LoVo (cell line): ENCODE data around the gene GLTP.
"Not testable (repeated sequence)": the region's sequence is repeated elsewhere in the genome, so short reads cannot be mapped to it uniquely, and the experiment has no call there.

Experiments used
- DNase-seq: peaks from one replicate; pipeline ENCODE4 v3.0.0-alpha.2; 2016; ENCODE audit warnings: low spot score

The GLTP gene

DNA sequence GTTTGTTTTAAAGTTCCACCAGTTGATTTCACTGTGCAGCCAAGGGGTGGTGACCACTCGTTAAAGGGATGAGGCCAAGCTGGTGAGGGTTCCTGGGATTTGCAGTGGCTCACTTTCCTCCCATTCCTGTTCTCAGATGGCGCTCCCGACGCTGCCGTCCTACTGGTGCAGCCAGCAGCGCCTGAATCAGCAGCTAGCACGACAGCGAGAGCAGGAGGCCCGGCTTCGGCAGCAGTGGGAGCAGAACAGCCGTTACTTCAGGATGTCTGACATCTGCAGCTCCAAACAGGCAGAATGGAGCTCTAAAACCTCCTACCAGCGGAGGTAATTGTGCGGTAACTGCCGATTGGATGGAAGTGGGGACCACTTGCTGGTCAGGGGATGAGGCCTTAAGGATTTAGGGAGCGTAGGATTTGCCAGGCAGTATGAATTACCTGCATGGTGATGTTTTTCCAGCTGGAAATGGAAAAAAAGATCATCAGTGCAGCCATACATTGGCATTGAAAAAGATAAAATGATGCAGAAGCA, 22.6 kb upstream of the GLTP start:
- no peak for DNase-seq

DNA sequence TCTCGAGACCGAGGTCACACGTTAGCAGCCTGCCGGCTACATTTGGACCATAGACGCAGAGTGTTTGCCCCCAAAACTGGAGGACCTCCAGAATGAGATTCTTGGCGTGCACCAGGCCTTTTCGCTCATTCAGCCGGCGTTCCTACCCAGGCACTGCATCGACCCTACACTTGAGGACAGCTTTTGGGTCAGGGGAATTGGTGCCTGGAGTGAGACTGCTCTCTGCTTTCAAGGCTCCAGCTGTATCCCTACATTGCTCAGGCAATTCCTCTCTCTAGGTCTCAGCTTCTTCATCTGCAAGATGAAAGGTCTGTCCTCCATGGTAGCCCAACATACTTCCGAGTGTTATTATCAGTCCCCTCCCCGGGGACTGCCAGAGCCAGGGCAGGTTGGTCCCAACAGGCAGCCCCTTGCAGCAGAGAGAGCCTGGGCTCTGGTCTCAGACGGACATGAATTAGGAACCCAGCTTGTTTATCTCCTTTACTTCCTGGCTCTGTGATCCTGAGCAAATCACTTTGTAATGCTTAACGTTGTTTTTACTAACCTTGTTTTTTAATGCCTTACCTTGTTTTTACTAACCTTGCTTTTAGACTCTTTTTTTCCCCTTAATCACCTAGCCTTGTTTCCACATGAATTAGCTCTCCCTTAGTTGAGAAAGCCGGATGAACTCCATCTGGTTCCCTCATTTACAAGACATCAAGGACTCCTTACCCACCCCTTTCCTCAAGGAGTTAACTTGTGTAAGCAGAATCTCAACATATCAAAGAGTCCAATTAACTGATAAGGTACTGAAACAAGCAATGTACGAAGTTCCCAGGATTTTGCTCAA, 20.6 kb upstream of the GLTP start:
- DNase-seq: no peak

DNA sequence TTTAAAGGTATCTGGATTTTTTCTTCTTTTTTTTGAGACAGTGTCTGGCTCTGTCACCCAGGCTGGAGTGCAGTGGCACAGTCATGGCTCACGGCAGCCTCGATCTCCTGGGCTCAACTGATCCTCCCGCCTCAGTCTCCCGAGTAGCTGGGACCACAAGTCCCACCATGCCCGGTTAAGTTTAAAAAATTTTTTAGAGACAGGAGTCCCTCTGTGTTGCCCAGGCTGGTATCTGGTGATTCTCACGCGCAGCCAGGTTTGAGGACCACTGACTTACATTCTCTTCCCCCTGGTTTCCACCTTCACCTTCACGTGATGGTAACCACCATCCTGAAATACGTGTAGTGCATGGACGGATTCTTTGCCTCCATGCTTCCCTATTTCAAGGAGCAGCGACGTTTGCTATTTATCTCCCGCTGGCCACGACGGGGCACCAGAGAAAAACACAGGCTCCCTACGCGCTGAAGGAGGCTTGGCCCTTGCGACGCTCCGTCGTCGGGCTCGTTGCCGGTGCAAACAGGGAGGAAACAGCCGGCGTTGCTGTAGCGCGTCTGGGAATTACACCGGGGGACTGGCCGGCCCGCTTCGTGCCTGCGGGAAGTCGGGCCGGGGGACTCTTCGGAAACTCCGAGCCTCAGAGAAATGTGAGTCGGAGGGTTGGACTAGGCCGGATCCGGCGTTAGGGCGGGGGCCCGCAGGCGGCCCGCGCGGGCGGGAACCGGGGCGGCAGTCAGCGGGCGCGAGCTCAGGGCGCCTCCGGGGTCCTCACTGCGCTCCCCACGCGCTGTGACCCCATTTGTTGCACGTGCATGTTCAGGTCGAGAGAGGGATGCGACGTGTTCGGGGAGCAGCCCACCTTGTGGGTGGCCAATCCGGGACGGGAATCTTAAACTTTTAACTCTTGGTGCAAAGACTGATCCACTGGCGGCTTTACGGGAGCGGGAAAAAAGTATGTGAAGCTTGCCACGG, 19.7 kb upstream of the GLTP start, which contains the start of gene TCHP:
TSS of gene TCHP (plus strand) at position 492 of the 969 bp plus-strand sequence. CDS start 2,753 bp downstream, outside the sequence.
- DNase-seq: peak; percentile 91

DNA sequence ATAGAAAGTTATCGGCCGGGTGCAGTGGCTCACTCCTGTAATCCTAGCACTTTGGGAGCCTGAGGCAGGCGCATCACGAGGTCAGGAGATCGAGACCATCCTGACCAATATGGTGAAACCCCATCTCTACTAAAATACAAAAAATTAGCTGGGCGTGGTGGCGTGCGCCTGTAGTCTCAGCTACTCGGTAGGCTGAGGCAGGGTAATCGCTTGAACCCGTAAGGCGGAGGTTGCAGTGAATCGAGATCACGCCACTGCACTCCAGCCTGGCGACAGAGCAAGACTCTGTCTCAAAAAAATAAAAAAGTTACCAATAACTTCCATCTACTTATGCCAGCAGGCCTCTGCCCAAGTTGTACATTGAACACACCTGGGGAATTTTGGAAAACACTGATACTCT, 19.0 kb upstream of the GLTP start:
- DNase-seq: not testable (repeated sequence)

DNA sequence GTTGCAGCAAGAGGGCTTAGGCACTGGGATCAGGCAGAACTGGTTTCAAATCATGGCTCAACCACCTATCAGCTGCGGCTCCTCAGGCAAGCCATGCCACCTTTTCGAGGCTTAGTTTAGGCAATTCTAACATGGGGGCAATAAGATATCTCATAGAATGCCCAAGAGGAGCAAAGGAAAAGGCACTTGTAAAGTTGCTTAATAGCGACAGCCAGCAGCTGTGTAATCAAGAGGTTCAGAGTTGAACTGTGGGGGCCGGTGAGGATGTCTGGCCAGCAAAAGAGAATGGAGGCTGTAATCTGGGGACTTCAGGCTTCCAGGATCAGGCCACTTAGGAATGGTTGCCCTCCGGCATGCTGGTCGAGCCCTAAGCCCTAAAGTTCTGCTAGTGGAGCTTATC, 16.7 kb upstream of the GLTP start:
- no peak for DNase-seq

DNA sequence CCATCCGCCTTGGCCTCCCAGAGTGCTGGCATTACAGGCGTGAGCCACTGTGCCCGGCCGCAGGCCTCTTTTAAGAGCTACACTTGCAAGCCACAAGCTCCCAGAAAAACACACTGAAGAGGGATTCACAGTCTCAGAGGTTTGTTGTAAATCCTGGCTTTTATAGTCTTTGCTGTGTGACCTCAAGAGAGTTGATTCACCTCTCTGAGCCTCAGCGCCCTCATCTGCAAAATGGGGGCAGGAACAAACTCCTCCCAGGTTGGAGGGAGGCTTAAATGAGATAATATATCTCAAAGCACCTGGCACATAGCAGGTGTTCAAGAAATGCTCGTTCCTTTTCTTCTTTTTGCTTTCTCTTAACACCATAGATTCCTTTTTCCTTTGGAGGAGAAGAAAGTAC, 15.8 kb upstream of the GLTP start:
- DNase-seq: no peak

DNA sequence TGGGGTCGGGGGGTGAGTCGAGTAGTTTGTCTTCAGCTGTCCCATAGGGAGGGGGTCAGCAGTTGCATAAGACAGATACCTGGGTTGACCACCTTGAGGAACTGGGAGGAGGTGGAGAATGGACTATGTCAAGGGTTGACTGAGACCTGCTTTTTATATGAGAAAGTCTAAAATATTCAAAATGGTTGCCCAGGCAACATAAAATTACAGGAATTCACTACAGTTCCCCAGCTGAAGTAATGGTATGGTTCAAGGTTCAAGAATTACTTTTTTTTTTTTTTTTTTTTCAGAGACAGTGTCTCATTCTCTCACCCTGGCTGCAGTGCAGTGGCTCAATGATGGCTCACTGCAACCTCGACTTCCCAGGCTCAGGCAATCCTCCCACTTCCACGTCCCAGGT, 14.6 kb upstream of the GLTP start:
- DNase-seq: no peak

DNA sequence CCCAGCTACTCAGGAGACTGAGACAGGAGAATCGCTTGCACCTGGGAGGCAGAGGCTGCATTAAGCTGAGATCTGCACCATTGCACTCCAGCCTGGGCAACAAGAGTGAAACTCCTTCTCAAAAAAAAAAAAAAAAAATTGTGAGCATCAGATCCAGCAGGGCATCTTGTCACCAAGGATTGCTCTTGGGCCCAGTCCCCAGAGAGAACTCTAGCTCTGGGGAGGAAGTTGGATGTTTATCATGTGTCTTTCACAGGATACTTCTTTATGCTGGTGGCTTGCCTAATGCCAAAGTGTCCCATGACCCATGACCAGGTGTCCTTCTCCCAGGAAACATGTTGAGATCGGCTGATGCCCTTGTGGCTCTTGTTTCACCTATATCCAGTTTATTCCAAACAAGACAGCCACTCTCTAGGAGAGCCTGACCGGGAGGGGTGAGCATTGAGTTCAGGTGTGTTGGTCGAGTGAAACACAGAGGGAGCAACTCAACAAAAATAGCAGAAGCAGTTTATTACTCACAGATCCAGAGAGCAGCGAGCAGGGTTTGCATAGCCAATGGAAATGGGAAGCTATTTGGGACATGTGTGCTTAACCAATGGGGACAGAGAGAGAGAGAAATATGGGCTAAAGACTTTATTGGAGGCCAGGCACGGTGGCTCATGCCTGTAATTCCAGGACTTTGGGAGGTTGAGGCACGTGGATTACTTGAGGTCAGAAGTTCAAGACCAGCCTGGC, 13.1 kb upstream of the GLTP start:
- no peak for DNase-seq

DNA sequence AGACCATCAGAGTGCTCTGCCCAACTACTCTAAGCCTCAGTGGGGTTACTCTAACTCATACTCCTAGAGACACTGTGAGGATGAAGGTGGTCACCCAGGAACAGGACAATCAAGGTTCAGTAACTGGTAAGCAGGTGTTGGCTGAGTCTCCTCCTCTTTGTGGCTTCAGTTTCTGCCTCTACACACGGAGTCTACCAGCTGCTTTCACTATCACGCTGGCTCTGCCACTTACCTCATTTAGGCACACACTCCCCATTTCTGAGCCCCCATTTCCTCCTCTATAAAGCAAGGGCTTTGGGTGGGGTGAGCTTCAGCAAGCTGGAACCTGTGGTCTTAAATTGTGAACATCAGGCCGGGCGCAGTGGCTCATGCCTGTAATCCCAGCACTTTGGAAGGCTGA, 12.4 kb upstream of the GLTP start:
- DNase-seq: no peak

DNA sequence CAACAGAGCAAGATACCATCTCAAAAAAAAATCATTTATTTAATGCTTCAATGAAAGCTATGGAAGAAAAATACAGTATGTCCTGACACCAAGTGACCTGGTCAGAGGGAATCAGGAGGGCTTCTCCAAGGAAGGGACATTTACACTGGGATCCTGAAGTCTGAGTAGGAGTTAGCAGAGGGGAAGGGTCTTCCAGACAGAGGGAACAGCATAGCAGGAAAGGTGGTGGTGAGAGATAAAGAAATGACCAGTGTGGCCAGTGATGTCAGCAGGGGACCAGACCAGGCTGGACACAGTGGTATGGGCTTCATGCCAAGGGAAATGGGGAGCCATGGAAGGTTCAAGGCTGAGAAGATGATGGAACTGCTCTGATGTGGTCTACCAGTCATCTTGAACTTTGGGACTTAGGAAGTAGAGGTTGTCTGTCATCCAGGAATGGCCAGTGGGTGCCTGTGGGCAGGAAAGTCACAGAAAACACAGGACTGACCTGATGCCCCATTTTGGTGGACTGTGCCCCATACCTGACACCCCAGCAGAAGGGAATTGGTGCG, 11.9 kb upstream of the GLTP start:
- no peak for DNase-seq

DNA sequence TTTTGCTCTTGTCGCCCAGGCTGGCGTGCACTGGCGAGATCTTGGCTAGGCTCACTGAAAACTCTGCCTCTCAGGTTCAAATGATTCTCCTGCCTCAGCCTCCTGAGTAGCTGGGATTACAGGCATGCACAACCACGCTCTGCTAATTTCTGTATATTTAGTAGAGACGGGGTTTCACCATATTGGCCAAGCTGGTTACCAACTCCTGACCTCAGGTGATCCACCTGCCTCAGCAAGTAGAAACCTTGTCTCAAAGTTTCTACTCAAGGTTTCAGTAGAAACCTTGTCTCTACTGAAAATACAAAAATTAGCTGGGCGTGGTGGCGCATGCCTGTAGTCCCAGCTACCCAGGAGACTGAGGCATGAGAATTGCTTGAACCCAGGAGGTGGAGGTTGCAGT, 11.4 kb upstream of the GLTP start:
- DNase-seq: not testable (repeated sequence)

DNA sequence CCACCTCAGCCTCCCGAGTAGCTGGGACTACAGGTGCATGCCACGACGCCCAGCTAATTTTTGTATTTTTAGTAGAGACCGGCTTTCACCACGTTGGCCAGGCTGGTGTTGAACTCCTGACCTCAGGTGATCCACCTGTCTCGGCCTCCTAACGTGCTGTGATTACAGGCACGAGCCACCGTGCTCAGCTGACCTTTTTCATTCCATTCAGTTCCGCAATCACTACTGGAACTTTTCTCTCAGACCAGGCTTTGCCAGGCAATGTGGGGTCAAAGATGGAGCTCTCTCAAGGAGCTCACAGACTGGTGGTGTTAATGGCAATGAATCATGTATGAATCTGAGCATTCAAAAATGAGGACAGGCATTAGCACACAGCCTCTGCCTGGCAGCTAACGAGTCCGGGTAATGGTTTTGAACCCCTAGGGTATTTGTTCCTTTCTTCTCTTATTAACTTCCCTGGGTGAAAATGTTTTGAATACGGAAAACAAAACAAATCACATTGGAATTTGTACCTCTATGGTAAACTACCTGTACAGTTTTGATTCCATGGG, 10.4 kb upstream of the GLTP start:
- DNase-seq: no peak

DNA sequence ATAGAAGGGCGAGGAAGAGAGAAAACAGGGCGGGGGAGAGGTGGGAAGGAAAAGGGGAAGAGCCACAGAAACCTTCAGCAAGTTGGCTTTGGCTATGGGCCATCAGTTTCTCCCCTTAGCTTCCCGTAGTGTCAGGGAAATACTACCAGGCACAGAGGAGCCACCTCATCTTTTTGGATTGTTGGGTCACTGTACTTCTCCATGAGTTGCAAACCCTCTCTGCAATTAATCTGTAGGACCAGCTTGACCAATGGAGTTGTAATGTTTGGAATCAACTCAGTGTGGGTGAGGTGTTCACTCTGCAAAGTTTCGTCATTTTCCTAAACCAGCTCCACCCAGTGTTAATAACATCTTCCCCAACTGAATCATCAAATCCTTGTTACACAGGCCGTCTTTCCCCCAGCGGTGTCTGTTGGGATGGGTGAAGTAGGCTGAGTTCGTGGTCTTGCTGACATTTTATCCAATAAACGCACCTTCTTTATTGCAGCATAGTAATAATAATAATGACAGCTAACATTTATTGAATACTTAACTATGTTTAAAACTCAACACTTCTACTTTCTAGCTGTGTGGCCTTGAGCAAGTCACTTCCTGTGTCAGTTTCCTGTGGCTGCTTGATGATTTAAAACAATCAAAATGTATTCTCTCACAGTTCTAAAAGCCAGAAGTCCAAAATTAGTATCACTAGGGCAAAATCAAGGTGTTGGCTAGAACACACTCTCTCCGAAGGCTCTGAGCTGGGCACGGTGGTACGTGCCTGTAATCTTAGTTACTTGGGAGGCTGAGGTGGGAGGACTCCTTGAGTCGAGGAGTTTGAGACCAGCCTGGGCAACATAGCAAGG, 8.1 kb upstream of the GLTP start:
- peak; percentile 46 for DNase-seq

DNA sequence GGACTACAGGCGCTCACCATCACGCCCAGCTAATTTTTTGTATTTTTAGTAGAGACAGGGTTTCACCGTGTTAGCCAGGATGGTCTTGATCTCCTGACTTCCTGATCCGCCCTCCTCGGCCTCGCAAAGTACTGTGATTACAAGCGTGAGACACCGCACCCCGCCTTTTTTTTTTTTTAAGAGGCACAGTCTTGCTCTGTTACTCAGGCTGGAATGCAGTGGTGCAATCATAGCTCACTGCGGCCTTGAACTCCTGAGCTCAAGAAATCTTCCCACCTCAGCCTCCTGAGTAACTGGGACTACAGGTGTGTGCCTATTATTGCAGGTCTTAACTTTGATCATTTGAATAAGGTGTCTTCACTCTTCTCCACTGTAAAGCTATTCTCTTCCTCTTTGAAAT, 5.3 kb upstream of the GLTP start:
- peak; percentile 52 for DNase-seq

DNA sequence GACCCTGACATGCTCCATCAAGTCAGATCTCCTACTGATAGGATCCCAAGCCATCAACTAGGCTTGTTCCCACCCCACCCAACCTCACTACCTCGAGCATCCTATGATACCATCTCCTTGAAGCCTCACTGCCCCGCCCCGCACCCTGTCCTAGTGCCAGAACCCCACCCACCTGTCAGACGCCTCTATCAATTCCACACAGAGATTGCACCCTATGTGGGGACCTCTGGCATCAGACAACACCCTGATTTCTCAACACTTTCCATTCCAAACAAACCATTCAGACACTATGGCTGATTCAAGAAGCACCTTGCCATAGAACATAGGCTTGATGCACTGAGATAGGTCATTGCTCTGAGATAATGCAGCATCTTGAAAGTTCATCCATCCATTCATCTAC, 3.1 kb upstream of the GLTP start:
- DNase-seq: peak; percentile 29

DNA sequence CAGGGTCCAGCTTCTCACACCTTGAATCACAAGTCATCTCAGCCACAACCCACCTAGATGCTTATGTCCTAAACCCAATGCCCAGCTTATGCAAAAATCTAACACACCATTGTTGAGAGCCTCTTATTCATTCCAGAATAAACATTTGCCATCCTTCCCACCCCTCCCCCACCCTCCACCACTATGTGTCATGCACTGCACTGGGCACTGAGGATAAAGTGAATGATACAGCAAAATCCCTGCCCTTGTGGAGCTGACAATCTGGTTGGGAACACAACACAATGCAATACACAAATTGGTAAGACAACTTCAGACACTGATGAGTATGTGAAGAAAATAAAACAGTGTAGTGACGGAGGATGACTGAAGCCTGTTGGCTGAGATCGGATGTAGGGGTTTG, 1.4 kb upstream of the GLTP start:
- DNase-seq: no peak

DNA sequence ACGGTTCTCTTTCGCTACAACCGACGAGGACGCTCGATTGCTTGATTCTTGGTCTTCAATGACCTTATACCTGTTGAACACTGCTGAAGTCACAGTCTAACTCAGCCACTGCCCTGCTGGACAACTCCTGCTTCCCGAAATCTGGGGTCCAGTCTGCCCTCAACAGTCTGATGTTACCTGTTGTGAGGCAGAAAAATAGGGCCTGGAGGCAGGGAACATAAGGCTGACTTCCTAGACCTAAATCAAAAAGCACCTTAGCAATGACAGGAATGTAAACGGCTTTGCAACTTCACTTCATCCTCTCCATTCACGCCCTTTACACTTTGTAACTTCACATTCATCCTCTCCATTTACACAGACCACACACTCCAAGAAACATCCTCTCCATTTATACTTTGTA, 597 bp upstream of the GLTP start:
- DNase-seq: no peak

DNA sequence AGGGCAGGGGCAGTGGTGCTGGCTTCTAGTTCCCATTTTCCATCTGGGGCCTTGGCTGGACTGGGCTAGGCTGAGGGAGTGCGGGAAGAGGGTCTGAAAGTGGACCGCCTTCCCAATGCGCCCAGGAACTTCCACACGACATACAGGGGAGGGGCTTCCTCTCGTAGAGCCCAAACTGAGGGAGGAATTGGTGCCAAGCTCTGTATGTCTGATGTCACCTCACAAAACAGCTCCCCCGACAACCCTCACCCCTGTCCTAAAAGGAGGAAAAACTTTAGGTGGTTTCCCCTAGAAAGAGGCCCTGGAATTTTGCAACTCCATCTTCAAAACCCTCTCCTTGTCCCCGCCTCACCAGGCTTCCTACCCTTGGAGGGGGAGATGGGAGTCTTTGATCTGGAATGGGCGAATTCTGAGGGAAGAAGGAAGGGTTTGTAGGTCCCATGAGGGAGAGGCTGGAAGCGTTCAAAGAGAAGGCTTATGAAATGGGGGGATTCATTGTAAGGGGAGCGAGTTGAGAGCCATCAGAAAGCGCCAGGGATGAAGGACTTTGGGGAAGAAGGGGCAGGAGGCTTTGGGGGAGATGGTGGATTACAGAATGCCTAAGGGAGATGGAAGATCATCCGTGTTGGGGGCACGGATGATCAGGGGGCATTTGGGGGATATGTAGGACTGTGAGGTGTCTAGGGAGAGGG, 844 bp downstream of the GLTP start:
- DNase-seq: no peak

DNA sequence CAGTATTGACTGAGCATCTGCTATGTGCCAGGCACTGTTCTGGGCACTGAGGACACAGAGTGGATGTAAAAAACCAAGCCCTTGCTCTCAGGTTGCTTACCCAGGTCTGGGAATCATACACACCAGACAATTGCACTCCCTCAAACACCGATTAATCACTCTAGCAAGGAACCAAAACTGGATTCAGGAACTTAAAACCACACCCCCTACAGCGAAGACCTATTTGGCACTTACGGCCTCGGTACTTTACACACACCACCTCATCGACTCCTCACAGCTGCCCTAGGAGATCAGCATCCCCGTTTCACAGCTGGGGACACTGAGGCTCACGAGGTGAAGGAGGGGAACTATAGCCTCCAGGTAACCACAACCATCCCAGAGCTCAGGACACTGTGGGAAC, 1.6 kb downstream of the GLTP start:
- no peak for DNase-seq

DNA sequence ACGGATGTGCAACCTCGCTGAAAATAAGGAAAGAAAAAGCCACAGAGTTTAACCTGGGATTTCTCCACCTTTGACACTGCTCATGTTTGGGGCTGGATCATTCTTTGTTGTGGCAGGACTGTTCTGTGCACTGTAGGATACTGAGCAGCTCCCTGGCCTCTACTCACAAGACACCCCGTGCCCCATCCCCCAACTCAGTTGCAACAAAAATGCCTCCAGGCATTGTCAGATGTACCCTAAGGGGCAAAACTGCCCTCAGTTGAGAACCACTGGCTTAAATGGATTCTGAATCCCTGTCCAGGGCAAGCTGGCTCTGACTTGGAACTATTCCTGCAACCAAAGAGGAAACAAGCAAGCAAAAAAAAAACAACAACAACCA, 2.1 kb downstream of the GLTP start:
- DNase-seq: no peak
